ENCODE results near the gene HLCS.

Gene HLCS

GRCh38 chr21:36891121-36891520 is 75.3 kb downstream of the HLCS start:
- Histone ChIP-seq H3K4me3 (ENCODE audit: low read length) (no peak overlapping the region), H3K9me2 (replicated peaks; ENCODE audit: insufficient read depth, low read length) (no peaks in the 10 kb centered on the region), H3K9ac (ENCODE audit: low read length) (no peak overlapping the region), H3K4me2 (ENCODE audit: low read depth, low read length) (no peak overlapping the region), H3K4me1 (ENCODE audit: low read length) (no peaks in the 10 kb centered on the region), H4K20me1 (ENCODE audit: insufficient read depth, low read length) (no peaks in the 10 kb centered on the region), H3K27ac (ENCODE audit: low read length) (no peak overlapping the region), H3K27me3 (replicated peaks; ENCODE audit: insufficient read depth, low read length) (no peaks in the 10 kb centered on the region), H3K9me3 (replicated peaks; ENCODE audit: insufficient read depth, low read length) (no peaks in the 10 kb centered on the region), H2AFZ (ENCODE audit: low read length) (no peak overlapping the region), H3K36me3 (replicated peaks; ENCODE audit: insufficient read depth, low read length) (no peaks in the 10 kb centered on the region; the same call in 1 of the 2 replicates), H3F3A (ENCODE audit: insufficient read depth, low read length) (no peaks in the 10 kb centered on the region), H3K79me2 (ENCODE audit: low read length) (no peaks in the 10 kb centered on the region)
- TF ChIP-seq CTCF (IDR thresholded peaks at IDR 0.05; ENCODE audit: low read length) = no peak
- TF ChIP-seq EZH2 (optimal IDR thresholded peaks at IDR 0.05; ENCODE audit: low read depth, low read length) = no peak
- TF ChIP-seq EZH2phosphoT487 (IDR thresholded peaks at IDR 0.05; ENCODE audit: low read length) = no peak
- no peak for DNase-seq

- H3K79me2 ChIP-seq (ENCODE audit: low read length) = no peaks in the 10 kb centered on the region
- no peaks in the 10 kb centered on the region for H3K4me1 ChIP-seq (ENCODE audit: low read length)
- DNase-seq = no peak
- H3K9ac ChIP-seq (ENCODE audit: low read length) = no peak overlapping the region
- H3F3A ChIP-seq (ENCODE audit: insufficient read depth, low read length) = no peaks in the 10 kb centered on the region
- H3K27me3 ChIP-seq (replicated peaks; ENCODE audit: insufficient read depth, low read length) = no peaks in the 10 kb centered on the region
- no peaks in the 10 kb centered on the region for H3K9me3 ChIP-seq (replicated peaks; ENCODE audit: insufficient read depth, low read length)
- no peaks in the 10 kb centered on the region for H4K20me1 ChIP-seq (ENCODE audit: insufficient read depth, low read length)
- no peak overlapping the region for H2AFZ ChIP-seq (ENCODE audit: low read length)
- TF ChIP-seq EZH2phosphoT487 (IDR thresholded peaks at IDR 0.05; ENCODE audit: low read length) = no peak
- no peak for TF ChIP-seq CTCF (IDR thresholded peaks at IDR 0.05; ENCODE audit: low read length)
- no peak for TF ChIP-seq EZH2 (optimal IDR thresholded peaks at IDR 0.05; ENCODE audit: low read depth, low read length)
- no peaks in the 10 kb centered on the region for H3K9me2 ChIP-seq (replicated peaks; ENCODE audit: insufficient read depth, low read length)
- no peaks in the 10 kb centered on the region for H3K36me3 ChIP-seq (replicated peaks; ENCODE audit: insufficient read depth, low read length)
- no peak overlapping the region for H3K4me2 ChIP-seq (ENCODE audit: low read depth, low read length)
- no peak overlapping the region for H3K27ac ChIP-seq (ENCODE audit: low read length)
- H3K4me3 ChIP-seq (ENCODE audit: low read length) = no peak overlapping the region
These were observed 76.4 kb downstream of the HLCS start for GRCh38 chr21:36890086-36890485.

GRCh38 chr21:36889401-36889800 is 77.1 kb downstream of the HLCS start:
- no peaks in the 10 kb centered on the region for H3K79me2 ChIP-seq (ENCODE audit: low read length)
- no peak overlapping the region for H3K4me3 ChIP-seq (ENCODE audit: low read length)
- TF ChIP-seq EZH2 (optimal IDR thresholded peaks at IDR 0.05; ENCODE audit: low read depth, low read length) (no peak), EZH2phosphoT487 (IDR thresholded peaks at IDR 0.05; ENCODE audit: low read length) (no peak), CTCF (IDR thresholded peaks at IDR 0.05; ENCODE audit: low read length) (no peak)
- H4K20me1 ChIP-seq (ENCODE audit: insufficient read depth, low read length) = no peaks in the 10 kb centered on the region
- DNase-seq = no peak
- no peaks in the 10 kb centered on the region for H3K9me3 ChIP-seq (replicated peaks; ENCODE audit: insufficient read depth, low read length)
- no peaks in the 10 kb centered on the region for H3K27me3 ChIP-seq (replicated peaks; ENCODE audit: insufficient read depth, low read length)
- H3K4me2 ChIP-seq (ENCODE audit: low read depth, low read length) = no peak overlapping the region
- no peak overlapping the region for H2AFZ ChIP-seq (ENCODE audit: low read length)
- no peaks in the 10 kb centered on the region for H3F3A ChIP-seq (ENCODE audit: insufficient read depth, low read length)
- no peak overlapping the region for H3K27ac ChIP-seq (ENCODE audit: low read length)
- H3K9ac ChIP-seq (ENCODE audit: low read length) = no peak overlapping the region
- no peaks in the 10 kb centered on the region for H3K9me2 ChIP-seq (replicated peaks; ENCODE audit: insufficient read depth, low read length)
- no peaks in the 10 kb centered on the region for H3K4me1 ChIP-seq (ENCODE audit: low read length)
- no peaks in the 10 kb centered on the region for H3K36me3 ChIP-seq (replicated peaks; ENCODE audit: insufficient read depth, low read length)
